Measurements from ENCODE around the gene ZFYVE26.

ZFYVE26 gene

DNA sequence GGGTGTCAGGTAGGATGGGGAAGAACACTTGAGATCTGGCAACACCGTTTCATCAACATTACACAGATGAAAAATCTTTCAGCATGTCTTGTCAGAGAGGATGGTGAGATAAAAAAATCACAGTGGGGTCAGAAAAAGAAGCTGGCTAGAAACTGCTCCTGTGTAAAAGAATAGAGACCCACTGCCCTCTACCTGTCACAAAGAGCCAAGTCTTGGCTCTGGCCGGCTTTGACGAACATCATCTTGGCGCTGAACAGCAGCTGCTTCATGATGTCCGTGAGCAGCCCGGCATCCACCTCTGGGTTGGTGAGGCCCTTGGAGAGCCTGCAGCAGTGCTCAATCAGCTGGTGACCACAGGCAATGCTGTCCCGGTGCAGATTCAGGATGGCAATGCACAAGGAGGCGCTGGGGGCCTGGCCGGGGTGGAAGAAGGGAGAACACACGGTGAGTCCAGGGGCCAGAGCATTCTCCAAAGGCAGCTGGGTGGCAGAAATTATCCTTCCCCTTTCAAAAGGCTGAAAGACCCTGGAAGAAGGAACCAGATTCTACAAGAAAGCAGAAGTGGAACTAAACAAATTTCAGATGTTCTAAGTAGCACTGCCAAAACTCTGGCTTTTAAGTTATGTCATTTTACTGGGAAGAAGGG is 50.2 kb downstream of the ZFYVE26 start:
- H3K36me3 ChIP-seq (ENCODE audit: insufficient read depth), result no peaks in the 10 kb centered on the region
- no peak overlapping the region for H3K4me3 ChIP-seq (IDR thresholded peaks at IDR 0.05; ENCODE audit: insufficient read depth, low read depth, low read length)
- H3K4me1 ChIP-seq (ENCODE audit: low read depth, poor library complexity, severe bottlenecking), result no peaks in the 10 kb centered on the region
- no peak overlapping the region for H3K9ac ChIP-seq
- H2AFZ ChIP-seq (ENCODE audit: low read depth), result no peak overlapping the region
- no peaks in the 10 kb centered on the region for H3K27me3 ChIP-seq (ENCODE audit: insufficient read depth, low read depth)
- TF ChIP-seq, protein P1, sequence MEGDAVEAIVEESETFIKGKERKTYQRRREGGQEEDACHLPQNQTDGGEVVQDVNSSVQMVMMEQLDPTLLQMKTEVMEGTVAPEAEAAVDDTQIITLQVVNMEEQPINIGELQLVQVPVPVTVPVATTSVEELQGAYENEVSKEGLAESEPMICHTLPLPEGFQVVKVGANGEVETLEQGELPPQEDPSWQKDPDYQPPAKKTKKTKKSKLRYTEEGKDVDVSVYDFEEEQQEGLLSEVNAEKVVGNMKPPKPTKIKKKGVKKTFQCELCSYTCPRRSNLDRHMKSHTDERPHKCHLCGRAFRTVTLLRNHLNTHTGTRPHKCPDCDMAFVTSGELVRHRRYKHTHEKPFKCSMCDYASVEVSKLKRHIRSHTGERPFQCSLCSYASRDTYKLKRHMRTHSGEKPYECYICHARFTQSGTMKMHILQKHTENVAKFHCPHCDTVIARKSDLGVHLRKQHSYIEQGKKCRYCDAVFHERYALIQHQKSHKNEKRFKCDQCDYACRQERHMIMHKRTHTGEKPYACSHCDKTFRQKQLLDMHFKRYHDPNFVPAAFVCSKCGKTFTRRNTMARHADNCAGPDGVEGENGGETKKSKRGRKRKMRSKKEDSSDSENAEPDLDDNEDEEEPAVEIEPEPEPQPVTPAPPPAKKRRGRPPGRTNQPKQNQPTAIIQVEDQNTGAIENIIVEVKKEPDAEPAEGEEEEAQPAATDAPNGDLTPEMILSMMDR (conservative IDR thresholded peaks at IDR 0.05; ENCODE audit: low read depth, low read length), result no peak
- H3K4me2 ChIP-seq, result no peak overlapping the region
- no peaks in the 10 kb centered on the region for H4K20me1 ChIP-seq (ENCODE audit: insufficient read depth)
- no peak overlapping the region for H3K27ac ChIP-seq
- no peaks in the 10 kb centered on the region for H3K79me2 ChIP-seq (ENCODE audit: insufficient read depth, low read depth)

DNA sequence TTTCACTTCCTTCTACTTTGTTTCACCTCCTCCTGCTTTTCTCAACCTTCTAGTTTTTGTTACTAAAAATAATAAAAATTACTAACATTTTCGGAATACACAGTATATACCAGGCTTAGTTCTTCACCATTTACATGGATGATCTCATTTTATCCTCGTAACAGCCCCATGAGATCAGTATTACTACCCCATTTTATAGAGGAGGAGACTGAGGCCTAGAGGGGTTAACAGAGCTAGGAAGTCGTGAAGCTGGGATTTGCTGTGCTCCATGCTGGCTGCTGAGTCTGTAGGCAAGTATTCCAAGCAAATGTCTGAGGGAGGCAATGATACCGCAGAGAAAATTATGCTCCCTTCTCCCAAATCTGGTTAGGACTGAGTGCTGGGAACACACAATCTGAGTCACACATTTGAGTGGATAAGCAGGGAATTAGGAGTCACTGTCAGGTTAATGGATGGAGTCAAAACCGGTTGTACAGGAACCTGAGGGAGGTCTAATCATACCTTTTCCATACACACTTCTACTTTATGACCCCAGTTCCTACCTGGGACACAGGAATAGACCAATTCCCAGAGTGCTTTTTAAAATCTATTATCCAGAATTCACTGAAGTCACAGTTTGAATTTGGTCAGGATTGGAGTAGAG is 51.1 kb downstream of the ZFYVE26 start:
- Histone ChIP-seq H3K4me2 (no peak overlapping the region), H4K20me1 (ENCODE audit: insufficient read depth) (no peaks in the 10 kb centered on the region), H3K27ac (no peak overlapping the region), H2AFZ (ENCODE audit: low read depth) (no peak overlapping the region), H3K27me3 (ENCODE audit: insufficient read depth, low read depth) (no peaks in the 10 kb centered on the region), H3K4me3 (IDR thresholded peaks at IDR 0.05; ENCODE audit: insufficient read depth, low read depth, low read length) (no peak overlapping the region), H3K4me1 (ENCODE audit: low read depth, poor library complexity, severe bottlenecking) (no peaks in the 10 kb centered on the region), H3K36me3 (ENCODE audit: insufficient read depth) (no peaks in the 10 kb centered on the region), H3K9ac (no peak overlapping the region), H3K79me2 (ENCODE audit: insufficient read depth, low read depth) (no peaks in the 10 kb centered on the region)
- TF ChIP-seq, protein P1 (conservative IDR thresholded peaks at IDR 0.05; ENCODE audit: low read depth, low read length), result no peak

DNA sequence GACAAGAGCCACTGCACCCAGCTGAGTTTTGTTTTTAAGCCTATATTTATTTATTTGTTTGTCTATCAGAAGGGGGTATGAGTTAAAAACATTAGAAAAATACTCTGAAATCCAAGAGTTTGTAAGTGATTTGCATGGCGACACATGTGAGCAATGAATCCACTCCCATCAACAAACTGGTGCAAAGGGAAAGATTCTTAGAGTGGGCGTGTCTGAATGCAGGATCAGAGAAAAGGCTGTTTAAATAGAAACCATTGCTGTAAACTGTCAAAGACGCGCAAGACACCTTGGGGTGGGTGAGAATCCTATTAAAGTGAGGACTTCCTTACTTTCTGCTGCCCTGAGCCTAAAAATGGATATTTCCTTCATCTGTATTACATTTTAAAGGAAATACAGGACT is 51.9 kb downstream of the ZFYVE26 start:
- H2AFZ ChIP-seq (ENCODE audit: low read depth), result no peak overlapping the region
- no peak overlapping the region for H3K4me2 ChIP-seq
- no peaks in the 10 kb centered on the region for H3K27me3 ChIP-seq (ENCODE audit: insufficient read depth, low read depth)
- TF ChIP-seq, protein P1 (conservative IDR thresholded peaks at IDR 0.05; ENCODE audit: low read depth, low read length), result no peak
- no peak overlapping the region for H3K27ac ChIP-seq
- H3K79me2 ChIP-seq (ENCODE audit: insufficient read depth, low read depth), result no peaks in the 10 kb centered on the region
- H3K36me3 ChIP-seq (ENCODE audit: insufficient read depth), result no peaks in the 10 kb centered on the region
- no peaks in the 10 kb centered on the region for H4K20me1 ChIP-seq (ENCODE audit: insufficient read depth)
- no peak overlapping the region for H3K9ac ChIP-seq
- no peak overlapping the region for H3K4me3 ChIP-seq (IDR thresholded peaks at IDR 0.05; ENCODE audit: insufficient read depth, low read depth, low read length)
- no peaks in the 10 kb centered on the region for H3K4me1 ChIP-seq (ENCODE audit: low read depth, poor library complexity, severe bottlenecking)

DNA sequence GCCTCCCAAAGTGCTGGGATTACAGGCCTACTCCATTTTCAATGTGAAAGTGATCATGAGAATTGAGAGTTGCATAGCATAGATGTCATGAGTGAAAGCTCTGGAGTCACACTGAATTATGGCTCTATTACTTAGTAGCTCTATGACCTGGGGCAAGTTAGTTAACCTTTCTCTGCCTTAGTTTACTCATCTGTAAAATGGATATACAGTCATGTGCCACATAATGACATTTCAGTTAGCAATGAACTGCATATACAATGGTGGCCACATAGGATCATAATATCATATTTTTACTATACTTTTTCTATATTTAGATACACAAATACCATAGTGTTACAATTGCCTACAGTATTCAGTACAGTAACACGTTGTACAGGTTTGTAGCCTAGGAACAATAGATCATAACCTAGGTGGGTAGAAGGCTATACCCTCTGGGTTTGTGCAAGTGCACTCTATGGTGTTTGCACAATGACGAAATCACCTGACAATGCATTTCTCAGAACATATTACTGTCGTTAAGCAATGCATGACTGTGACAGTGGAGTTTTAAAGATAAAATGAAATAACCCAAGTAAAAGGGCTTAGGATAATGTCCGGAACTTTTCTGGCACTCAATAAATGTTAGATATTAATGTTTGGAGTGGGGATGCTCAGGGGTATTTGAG is 53.1 kb downstream of the ZFYVE26 start:
- Histone ChIP-seq H3K36me3 (ENCODE audit: insufficient read depth) (no peaks in the 10 kb centered on the region), H2AFZ (ENCODE audit: low read depth) (no peak overlapping the region)

More for the DNA sequence above, 53.1 kb downstream of the ZFYVE26 start:
- TF ChIP-seq, protein P1 (conservative IDR thresholded peaks at IDR 0.05; ENCODE audit: low read depth, low read length), result no peak
- no peaks in the 10 kb centered on the region for H3K4me1 ChIP-seq (ENCODE audit: low read depth, poor library complexity, severe bottlenecking)
- no peaks in the 10 kb centered on the region for H4K20me1 ChIP-seq (ENCODE audit: insufficient read depth)
- H3K27me3 ChIP-seq (ENCODE audit: insufficient read depth, low read depth), result no peaks in the 10 kb centered on the region
- H3K4me3 ChIP-seq (IDR thresholded peaks at IDR 0.05; ENCODE audit: insufficient read depth, low read depth, low read length), result no peak overlapping the region
- no peak overlapping the region for H3K9ac ChIP-seq
- no peaks in the 10 kb centered on the region for H3K79me2 ChIP-seq (ENCODE audit: insufficient read depth, low read depth)
- H3K27ac ChIP-seq, result no peak overlapping the region
- H3K4me2 ChIP-seq, result no peak overlapping the region
